Measurements from ENCODE around the gene UBE2S. TPM values are rescaled to one million over a fixed set of nuclear protein-coding genes. Genes with fewer than 3 reads are reported as not detected.
A peak's percentile ranks its signal among the peaks of the same experiment; 100 is the strongest.

The UBE2S gene
- total RNA-seq, 1 donor from 2014 or later: 28.9 TPM

- DNase-seq (ENCODE audit: low spot score in 2 of 2) (no peak), FAIRE-seq (no peak)
These were observed 38.7 kb downstream of the UBE2S start for GRCh38 chr19:55368701-55369563.

- no peak for FAIRE-seq
- no peak for DNase-seq (ENCODE audit: low spot score in 2 of 2)
These were observed 39.5 kb downstream of the UBE2S start for GRCh38 chr19:55368106-55368505.

- DNase-seq (ENCODE audit: low spot score in 2 of 2): no peak
- FAIRE-seq: no peak
These were observed 40.8 kb downstream of the UBE2S start for GRCh38 chr19:55366790-55367189.

- no peak for FAIRE-seq
- no peak for DNase-seq (ENCODE audit: low spot score in 2 of 2)
These were observed 41.6 kb downstream of the UBE2S start for GRCh38 chr19:55365964-55366363.

- FAIRE-seq (no peak), DNase-seq (ENCODE audit: low spot score in 2 of 2) (no peak)
These were observed 42.3 kb downstream of the UBE2S start for GRCh38 chr19:55365245-55365644.

DNA sequence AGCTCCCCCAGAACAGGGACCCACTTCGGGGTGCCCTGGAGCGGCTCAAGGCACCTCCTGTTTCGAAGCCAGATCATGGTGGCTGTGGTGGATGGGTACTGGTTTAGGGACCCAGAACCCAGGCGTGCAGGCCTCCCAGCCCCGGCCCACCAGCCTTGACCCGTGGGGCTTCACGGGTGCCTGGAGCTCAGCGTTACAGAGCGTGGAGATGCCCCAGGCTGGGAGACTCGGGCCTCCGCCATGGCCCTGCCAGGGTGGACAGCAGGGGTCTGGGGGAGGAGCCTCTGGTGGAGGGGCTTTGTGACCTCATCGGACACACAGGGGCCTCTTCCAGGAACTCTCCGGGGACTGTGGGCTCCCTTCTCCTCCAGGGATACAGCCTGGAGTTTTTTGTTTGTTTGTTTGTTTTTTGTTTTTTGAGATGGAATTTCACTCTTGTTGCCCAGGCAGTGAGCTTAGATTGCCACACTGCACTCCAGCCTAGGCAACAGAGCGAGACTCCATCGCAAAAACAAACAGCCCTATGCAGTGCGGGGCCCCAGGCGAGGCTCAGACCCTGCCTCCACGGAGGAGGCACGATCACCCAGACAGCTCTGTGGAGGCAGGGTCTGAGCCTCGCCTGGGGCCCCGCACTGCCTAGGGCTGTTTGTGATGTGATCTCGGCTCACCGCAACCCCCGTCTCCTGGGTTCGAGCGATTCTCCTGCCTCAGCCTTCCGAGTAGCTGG is 44.4 kb downstream of the UBE2S start, which contains the start of gene GARIN5B:
TSS of gene GARIN5B (minus strand) at position 271 of the 727 bp plus-strand sequence. CDS start at position 77, 194 bp downstream.
- DNase-seq (ENCODE audit: low spot score in 2 of 2) (no peak), FAIRE-seq (no peak)

DNA sequence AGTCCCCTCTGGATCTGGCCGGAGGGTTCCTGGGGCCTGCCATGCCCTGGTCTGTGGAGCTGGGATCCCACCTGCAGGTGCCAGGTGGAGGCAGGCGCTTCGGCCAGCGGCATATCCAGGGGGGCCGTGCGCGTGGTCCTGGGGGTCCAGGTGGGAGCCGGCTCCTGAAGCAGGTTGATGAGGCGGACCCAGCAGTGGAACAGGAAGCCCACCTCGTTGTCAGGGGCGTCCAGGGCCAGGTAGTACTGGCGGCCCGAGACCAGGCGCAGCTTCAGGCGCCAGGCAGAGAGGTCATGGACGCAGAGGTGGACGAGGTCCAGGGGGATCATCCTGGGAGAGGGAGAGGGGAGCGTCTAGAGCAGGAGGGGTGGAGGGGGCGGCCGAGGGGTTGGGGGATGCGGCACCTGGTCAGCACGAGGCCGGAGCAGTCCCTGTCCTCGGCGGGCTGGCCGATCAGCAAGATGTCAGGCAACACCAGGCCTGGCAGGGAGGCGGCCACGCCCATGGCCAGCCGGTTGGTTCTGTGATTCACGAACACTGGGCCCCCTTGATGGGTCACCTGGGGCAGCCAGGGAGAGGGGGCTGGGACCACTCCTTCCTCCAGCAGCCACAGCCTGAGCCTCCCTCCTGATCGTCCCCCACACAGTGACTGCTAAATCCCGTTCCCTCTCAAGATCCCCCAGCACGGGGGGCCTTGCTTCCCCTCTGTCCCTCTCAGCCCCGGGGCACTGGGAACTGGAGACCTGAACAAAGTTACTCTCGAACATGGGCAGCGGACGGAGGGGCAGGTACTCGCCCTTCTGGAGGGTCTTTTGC is 45.2 kb downstream of the UBE2S start:
- DNase-seq (ENCODE audit: low spot score in 2 of 2): no peak
- no peak for FAIRE-seq

DNA sequence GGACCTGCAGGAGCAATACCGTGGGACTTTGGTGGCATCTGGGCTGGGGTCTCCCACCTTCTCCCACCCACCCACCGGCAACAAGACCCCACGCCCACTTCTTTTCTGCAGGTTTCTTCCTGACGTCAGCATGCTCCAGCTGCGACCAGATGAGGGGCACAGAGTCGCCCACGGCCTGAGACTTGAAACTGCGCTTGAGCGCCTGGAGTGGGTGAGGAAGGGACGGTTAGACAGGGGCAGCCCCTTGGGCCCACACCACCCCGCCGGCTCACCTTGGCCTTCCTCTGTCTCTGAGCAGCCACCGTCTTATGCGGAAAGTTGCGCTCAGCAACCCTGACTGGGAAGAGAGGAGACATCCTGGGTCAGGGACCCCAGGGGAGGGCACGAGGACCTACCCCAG is 46.7 kb downstream of the UBE2S start:
- DNase-seq (ENCODE audit: low spot score in 2 of 2) (no peak), FAIRE-seq (no peak)

- FAIRE-seq: no peak
- no peak for DNase-seq (ENCODE audit: low spot score in 2 of 2)
These were observed 48.4 kb downstream of the UBE2S start for GRCh38 chr19:55358943-55359908.

DNA sequence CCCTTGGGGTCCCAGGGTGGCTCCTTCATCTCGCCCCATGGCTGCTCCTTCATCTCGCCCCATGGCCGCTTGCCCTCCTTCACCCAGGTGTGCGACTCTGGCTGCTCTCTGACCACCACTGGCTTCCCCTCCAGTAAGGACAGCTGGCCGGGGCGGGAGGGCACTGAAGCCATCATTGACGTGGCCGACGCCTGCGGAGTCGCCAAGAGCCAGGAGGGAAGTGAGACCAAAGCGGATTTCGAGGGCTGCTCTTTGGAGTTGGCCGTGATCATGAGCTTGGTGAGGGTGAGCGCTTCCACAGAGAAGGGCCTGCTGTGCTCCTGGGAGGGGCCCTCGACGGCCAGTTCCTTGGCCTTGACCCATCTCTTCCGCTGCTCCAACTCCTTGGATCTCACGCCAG is 49.1 kb downstream of the UBE2S start:
- DNase-seq (ENCODE audit: low spot score in 2 of 2) (no peak), FAIRE-seq (no peak)

GRCh38 chr19:55355213-55355821 is 52.3 kb downstream of the UBE2S start:
- no peak for FAIRE-seq
- no peak for DNase-seq (ENCODE audit: low spot score in 2 of 2)

DNA sequence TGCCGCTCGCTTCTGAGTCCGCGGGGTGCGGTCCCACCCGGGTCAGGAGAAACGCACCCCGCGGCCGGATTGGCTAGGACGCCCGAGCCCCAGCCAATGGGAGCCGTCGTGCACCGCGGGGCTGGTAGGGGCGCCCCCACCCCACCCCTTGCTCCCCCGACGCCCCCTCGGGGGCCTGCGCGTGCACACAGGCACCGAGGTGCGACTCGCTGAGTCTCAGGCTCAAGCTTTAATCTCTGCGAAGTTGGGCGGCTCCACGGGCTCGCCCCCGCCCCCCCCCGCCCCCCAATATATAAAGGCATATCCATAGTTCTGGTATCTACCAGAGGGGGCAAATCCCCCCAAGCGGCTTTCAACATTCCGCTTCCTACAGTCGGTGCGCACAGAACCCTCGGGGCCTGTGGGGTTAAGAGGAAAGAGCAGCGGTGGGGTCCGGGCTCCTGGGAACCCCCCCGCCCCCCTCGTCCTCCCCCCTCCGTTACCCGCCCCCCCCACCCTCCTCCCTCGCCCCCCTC is 52.8 kb downstream of the UBE2S start, which contains the start of gene COX6B2:
TSS of gene COX6B2 (minus strand) at position 22 of the 515 bp plus-strand sequence. CDS start 198 bp downstream, outside the sequence.
- DNase-seq (ENCODE audit: low spot score in 2 of 2) (no peak), FAIRE-seq (no peak)

GRCh38 chr19:55353803-55354697 is 53.5 kb downstream of the UBE2S start:
- DNase-seq (ENCODE audit: low spot score in 2 of 2): peak in 1 of 2 donors; percentile 88
- no peak for FAIRE-seq

DNA sequence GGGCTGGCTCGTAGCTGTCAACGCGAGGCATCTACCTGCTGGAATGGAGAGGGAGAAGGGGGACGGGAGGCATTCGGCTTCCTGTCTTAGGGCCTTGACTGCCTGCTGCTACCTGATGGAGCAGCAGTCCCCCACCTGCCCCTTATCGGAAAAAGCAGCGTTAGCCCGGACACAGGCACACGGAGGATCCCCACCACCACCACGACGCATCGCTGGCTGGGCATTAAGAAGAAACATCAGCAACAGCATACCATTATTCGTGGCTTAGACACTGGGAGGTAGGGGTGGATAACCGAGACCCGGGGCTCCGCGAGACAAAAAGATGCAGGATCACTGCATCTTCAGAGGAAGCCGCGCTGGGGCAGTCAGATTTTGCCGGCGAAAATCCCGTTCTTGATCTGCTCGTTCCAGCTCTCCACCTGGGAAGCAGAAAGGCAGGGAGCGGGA is 54.2 kb downstream of the UBE2S start:
- no peak for DNase-seq (ENCODE audit: low spot score in 2 of 2)
- FAIRE-seq: no peak

GRCh38 chr19:55352549-55353145 is 54.9 kb downstream of the UBE2S start:
- FAIRE-seq: no peak
- no peak for DNase-seq (ENCODE audit: low spot score in 2 of 2)

- DNase-seq (ENCODE audit: low spot score in 2 of 2) (no peak), FAIRE-seq (no peak)
These were observed 55.5 kb downstream of the UBE2S start for GRCh38 chr19:55352040-55352439.

DNA sequence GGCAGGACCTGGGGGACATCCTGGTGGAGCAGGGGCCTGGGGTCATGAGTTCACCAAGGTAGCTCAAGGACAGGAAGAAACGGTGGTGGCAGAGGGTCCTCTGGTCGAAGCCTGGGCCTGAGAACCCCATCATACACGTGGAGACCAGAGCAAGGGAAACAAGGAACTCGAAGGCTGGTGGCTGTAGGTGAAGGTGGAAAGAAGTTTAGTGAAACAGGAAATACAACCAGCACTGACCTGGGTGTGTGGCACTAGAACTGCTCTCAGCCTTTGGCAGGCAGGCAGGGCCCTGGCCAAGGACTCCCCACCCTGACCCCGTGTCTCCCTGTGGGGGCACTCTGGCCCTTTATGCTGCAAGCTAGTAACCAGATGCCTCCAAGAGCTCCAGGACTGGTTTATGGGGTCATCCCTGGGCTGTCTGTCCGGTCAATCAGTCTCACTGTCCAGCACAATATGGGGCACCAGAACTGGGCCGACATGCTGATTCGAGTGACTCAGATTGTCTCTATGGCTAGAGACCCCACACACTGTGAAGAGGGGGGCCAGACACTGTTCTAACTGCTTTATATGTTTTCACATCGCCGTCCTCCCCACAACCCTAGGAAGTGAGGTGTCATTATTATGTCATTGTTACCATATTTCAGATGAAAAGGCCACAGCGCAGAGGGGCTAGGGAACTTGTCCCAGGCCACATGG is 56.8 kb downstream of the UBE2S start:
- DNase-seq (ENCODE audit: low spot score in 2 of 2) (no peak), FAIRE-seq (no peak)
